ENCODE measurements around the gene PLS1. TPM values are rescaled to one million over a fixed set of nuclear protein-coding genes. Genes with fewer than 3 reads are reported as not detected.
A peak's percentile ranks its signal among the peaks of the same experiment; 100 is the strongest.
"Not testable (repeated sequence)": the region's sequence is repeated elsewhere in the genome, so short reads cannot be mapped to it uniquely, and the experiment has no call there.

Gene PLS1
- total RNA-seq, 1 donor from 2014 or later, result 1.8 TPM

DNA sequence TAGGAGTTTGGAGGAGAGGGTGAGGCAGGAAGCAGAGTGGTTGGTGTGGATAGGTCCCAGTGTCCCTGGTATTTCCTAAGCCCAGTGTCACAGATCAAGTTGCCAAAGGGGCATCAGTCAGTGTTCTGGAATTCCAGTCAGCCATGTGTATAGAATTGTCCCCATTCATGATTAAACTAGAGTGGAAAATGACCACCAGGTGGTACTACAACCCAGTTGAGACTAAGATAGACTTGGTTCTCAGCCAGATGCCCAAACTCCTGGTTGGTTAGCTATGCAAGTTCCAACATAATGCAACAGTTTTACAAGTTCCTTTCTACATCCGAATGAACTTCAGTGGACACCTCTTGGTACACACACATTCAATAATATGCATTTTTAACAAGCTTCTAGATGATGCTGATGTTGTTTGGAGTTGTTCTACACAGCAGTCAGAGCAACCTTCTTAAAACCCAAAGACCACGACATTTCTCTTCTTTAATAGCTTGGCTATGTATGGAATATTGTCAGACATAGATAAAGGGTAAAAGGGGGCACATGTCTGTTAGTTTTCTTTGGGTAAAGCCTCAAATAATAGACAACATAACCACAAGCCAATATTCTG, 9.3 kb upstream of the PLS1 start:
- DNase-seq (ENCODE audit: low spot score in 2 of 2), result peak in 1 of 2 donors; percentile 75
- intact Hi-C loops (cut with DNase I), result loop anchor here (10.0 kb wide), 1 partner anchor 238 kb away; no protein-coding TSS in a partner anchor

DNA sequence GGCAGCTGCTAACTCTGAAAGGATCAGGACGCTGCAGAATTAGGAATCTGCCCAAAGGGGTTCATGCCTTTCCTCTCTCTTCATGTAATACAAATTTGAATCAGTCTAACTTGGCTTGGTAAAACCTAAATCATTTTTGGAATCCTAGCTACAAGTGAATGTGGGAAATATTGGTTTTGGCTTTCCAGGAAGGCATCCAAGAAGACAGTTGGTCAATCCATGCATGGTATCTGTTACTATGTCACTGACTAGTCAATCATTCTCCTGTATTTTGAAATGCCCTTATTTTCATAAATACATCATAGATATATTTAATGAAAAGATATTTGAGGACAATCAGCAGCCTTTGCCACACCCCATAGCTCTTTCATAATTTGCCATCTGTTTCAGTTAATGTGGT, 7.5 kb upstream of the PLS1 start:
- Histone ChIP-seq H3K36me3 (no peaks in the 10 kb centered on the region), H3K27ac (no peak overlapping the region), H3K4me3 (no peak overlapping the region), H3K9me3 (no peaks in the 10 kb centered on the region), H3K27me3 (no peaks in the 10 kb centered on the region), H3K4me1 (no peaks in the 10 kb centered on the region)
- intact Hi-C loops (cut with DNase I), result loop anchor here (10.0 kb wide), 1 partner anchor 236 kb away; no protein-coding TSS in a partner anchor
- no peak for DNase-seq (ENCODE audit: low spot score in 2 of 2)
- TF ChIP-seq, protein P1, sequence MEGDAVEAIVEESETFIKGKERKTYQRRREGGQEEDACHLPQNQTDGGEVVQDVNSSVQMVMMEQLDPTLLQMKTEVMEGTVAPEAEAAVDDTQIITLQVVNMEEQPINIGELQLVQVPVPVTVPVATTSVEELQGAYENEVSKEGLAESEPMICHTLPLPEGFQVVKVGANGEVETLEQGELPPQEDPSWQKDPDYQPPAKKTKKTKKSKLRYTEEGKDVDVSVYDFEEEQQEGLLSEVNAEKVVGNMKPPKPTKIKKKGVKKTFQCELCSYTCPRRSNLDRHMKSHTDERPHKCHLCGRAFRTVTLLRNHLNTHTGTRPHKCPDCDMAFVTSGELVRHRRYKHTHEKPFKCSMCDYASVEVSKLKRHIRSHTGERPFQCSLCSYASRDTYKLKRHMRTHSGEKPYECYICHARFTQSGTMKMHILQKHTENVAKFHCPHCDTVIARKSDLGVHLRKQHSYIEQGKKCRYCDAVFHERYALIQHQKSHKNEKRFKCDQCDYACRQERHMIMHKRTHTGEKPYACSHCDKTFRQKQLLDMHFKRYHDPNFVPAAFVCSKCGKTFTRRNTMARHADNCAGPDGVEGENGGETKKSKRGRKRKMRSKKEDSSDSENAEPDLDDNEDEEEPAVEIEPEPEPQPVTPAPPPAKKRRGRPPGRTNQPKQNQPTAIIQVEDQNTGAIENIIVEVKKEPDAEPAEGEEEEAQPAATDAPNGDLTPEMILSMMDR (IDR thresholded peaks at IDR 0.05), result no peak

More for the DNA sequence above, 9.3 kb upstream of the PLS1 start:
- Histone ChIP-seq H3K27ac (no peak overlapping the region), H3K4me1 (no peaks in the 10 kb centered on the region), H3K4me3 (no peak overlapping the region), H3K36me3 (no peaks in the 10 kb centered on the region), H3K9me3 (no peaks in the 10 kb centered on the region), H3K27me3 (no peaks in the 10 kb centered on the region)
- TF ChIP-seq, protein P1 (IDR thresholded peaks at IDR 0.05), result peak; percentile 44 to 64 (median 45)

DNA sequence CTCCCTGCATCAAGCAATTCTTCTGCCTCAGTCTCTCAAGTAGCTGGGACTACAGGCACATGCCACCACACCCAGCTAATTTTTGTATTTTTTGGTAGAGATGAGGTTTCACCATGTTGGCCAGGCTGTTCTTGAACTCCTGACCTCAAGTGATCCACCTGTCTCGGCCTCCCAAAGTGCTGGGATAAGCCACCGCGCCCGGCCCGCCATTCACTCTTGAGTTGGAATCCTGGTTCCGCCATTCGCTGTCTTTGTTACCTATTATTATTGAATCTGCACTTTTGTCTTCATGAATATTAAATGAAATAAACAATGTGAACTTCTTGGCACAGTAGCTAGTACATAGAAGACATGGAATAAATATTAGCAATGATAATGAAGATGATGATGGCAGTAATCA, 3.9 kb upstream of the PLS1 start:
- DNase-seq (ENCODE audit: low spot score in 2 of 2); H3K4me1 ChIP-seq; H3K9me3 ChIP-seq; H3K27me3 ChIP-seq; intact Hi-C loops (cut with DNase I); H3K27ac ChIP-seq; H3K4me3 ChIP-seq; H3K36me3 ChIP-seq: not testable (repeated sequence)

DNA sequence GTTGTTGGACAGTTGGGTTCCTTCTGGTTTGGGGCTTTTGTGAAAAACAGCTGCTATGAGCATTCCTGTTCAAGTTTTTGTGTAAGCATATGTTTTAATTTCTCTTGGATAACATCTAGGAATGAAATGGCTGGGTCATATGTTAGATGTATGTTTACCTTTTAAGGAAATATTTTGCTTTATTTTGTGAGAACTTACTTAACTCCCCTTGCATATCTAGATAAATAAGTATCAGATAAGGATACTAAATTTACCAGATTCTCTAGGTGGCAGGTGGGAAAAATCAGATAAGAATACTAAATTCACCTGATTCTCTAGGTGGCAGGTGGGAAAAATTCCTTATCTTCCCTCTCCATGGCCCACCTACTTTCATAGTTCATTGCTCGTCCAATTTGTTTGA, 1.1 kb upstream of the PLS1 start:
- H3K4me1 ChIP-seq, result peaks cover 0 to 3% of the 10 kb centered on the region in 2 donors
- H3K27me3 ChIP-seq, result no peaks in the 10 kb centered on the region
- H3K9me3 ChIP-seq, result no peaks in the 10 kb centered on the region
- TF ChIP-seq, protein P1 (IDR thresholded peaks at IDR 0.05), result no peak
- H3K27ac ChIP-seq, result peak overlapping the region in 1 of 2 donors; percentile 56
- no peak for DNase-seq (ENCODE audit: low spot score in 2 of 2)
- no peaks in the 10 kb centered on the region for H3K36me3 ChIP-seq
- H3K4me3 ChIP-seq, result peak overlapping the region; percentile 67 to 73
- intact Hi-C loops (cut with DNase I), result loop anchor here (1.0 to 5.0 kb wide), 2 partner anchors 16 to 407 kb away; partner anchors contain the start of gene U2SURP

DNA sequence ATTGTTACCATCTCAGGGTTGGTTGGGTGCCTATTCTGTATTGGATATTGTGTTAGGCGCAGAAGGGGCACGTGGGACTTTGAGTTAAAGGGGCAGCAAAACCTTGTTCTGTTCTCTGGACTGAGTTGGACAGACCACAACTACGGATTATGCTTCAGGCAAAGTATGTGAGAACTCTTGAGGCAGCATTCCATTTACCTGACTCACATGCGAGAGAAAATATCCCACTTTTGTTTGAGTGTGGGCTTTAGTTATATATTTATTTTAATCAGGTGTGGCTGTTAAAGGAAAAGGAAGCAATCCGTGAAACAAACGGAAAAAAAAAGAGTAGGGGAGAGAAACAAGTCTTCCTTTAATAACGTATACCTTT, 627 bp upstream of the PLS1 start:
- TF ChIP-seq, protein P1 (IDR thresholded peaks at IDR 0.05), result no peak
- Histone ChIP-seq H3K4me3 (peak overlapping the region; percentile 67 to 73), H3K9me3 (no peaks in the 10 kb centered on the region), H3K27me3 (no peaks in the 10 kb centered on the region), H3K27ac (peak overlapping the region; percentile 46 to 56), H3K4me1 (peaks cover 0 to 3% of the 10 kb centered on the region in 2 donors), H3K36me3 (no peaks in the 10 kb centered on the region)
- intact Hi-C loops (cut with DNase I), result loop anchor here (1.0 to 5.0 kb wide), 2 partner anchors 16 to 407 kb away; partner anchors contain the start of gene U2SURP
- no peak for DNase-seq (ENCODE audit: low spot score in 2 of 2)

DNA sequence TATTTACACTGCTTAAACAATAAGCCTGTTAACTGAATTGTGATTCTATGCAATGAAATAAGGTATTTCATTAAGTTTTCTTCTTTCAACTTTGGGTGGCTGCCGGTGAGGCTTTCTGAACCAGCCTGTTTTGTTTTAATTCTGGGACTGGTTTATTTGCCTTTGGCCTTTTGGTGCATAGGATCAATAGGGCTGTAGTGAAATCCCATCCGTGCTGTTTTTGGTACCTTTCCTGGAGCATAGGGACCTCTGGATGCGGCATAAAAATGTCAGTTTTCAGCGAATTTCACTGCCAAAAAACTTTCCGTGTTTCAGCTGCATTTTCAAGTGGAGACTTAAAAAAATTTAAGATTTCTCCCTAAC, 514 bp downstream of the PLS1 start:
- intact Hi-C loops (cut with DNase I), result loop anchor here (1.0 to 5.0 kb wide), 2 partner anchors 128 to 406 kb away; partner anchors contain the start of genes TRPC1 and U2SURP
- TF ChIP-seq, protein P1 (IDR thresholded peaks at IDR 0.05), result no peak
- no peaks in the 10 kb centered on the region for H3K9me3 ChIP-seq
- no peaks in the 10 kb centered on the region for H3K36me3 ChIP-seq
- H3K27me3 ChIP-seq, result no peaks in the 10 kb centered on the region
- peak overlapping the region in 1 of 2 donors; percentile 56 for H3K27ac ChIP-seq
- peak overlapping the region; percentile 67 to 73 for H3K4me3 ChIP-seq
- H3K4me1 ChIP-seq, result peaks cover 0 to 3% of the 10 kb centered on the region in 2 donors
- DNase-seq (ENCODE audit: low spot score in 2 of 2), result no peak

Data from ascending aorta (tissue), 2 donors.